ENCODE results near the gene RPS19.

GRCh38 chr19:41877916-41878905 is 18.2 kb downstream of the RPS19 start:
- TF ChIP-seq CTCF (IDR thresholded peaks at IDR 0.05) (no peak), IRF2 (CRISPR knock-in tag; IDR thresholded peaks at IDR 0.05; ENCODE audit: borderline replicate concordance, low read depth) (no peak), USF2 (CRISPR knock-in tag; IDR thresholded peaks at IDR 0.05) (no peak), KAT7 (CRISPR knock-in tag; IDR thresholded peaks at IDR 0.05; ENCODE audit: borderline replicate concordance) (no peak), PREB (CRISPR knock-in tag; IDR thresholded peaks at IDR 0.05; ENCODE audit: borderline replicate concordance) (no peak), ZNF219 (CRISPR knock-in tag; IDR thresholded peaks at IDR 0.05; ENCODE audit: borderline replicate concordance) (no peak), ZNF317 (CRISPR knock-in tag; IDR thresholded peaks at IDR 0.05; ENCODE audit: borderline replicate concordance, low read depth) (no peak), PRRX2 (CRISPR knock-in tag; IDR thresholded peaks at IDR 0.05) (no peak), FOXJ3 (CRISPR knock-in tag; IDR thresholded peaks at IDR 0.05; ENCODE audit: borderline replicate concordance) (no peak)
